Activated CD8-positive, alpha-beta T cell treated with anti-CD3 and anti-CD28 coated beads for 36 hours (primary cell): Measurements from ENCODE around the gene BFSP1. TPM values are rescaled to one million over a fixed set of nuclear protein-coding genes. Genes with fewer than 3 reads are reported as not detected.
A peak's percentile ranks its signal among the peaks of the same experiment; 100 is the strongest.

Experiments
- ATAC-seq: fragments of 200-7000 bp; cut with Tn5 transposase; one replicate; pipeline ENCODE4 v1.10.0; 2021; ENCODE audit warnings: mild to moderate bottlenecking, moderate library complexity
- CTCF ChIA-PET: fragments of 350-600 bp; sonication (Branson Sonifier 250); formaldehyde crosslinking; loops from one replicate; lab custom pipeline; 2021; ENCODE audit warnings: antibody characterized with exemption; lab: Charles Lee
- POLR2A ChIA-PET: fragments of 350-600 bp; sonication (Branson Sonifier 250); formaldehyde crosslinking; loops from one replicate; lab custom pipeline; 2021; ENCODE audit warnings: antibody characterized with exemption; lab: Charles Lee
- DNase-seq: peaks from one replicate; pipeline ENCODE4 v3.0.0-alpha.2; 2020
- H3K27ac Mint-ChIP-seq: one replicate; pipeline ENCODE4 v1.8.0; 2021; ENCODE audit warnings: mild to moderate bottlenecking, mixed read lengths
- H3K27me3 Mint-ChIP-seq: one replicate; pipeline ENCODE4 v1.8.0; 2021; ENCODE audit warnings: mixed read lengths
- H3K36me3 Mint-ChIP-seq: one replicate; pipeline ENCODE4 v1.8.0; 2021; ENCODE audit warnings: low read depth, mixed read lengths
- H3K4me1 Mint-ChIP-seq: one replicate; pipeline ENCODE4 v1.8.0; 2021; ENCODE audit warnings: low read depth, mixed read lengths
- H3K4me3 Mint-ChIP-seq: one replicate; pipeline ENCODE4 v1.8.0; 2021; ENCODE audit warnings: mild to moderate bottlenecking, moderate library complexity, mixed read lengths
- H3K9me3 Mint-ChIP-seq: one replicate; pipeline ENCODE4 v1.8.0; 2021; ENCODE audit warnings: mixed read lengths
- CTCF ChIP-seq: fragments of 200-600 bp; IDR thresholded peaks from one replicate; pipeline ENCODE4 v1.8.0; 2022; ENCODE audit warnings: antibody characterized with exemption, mild to moderate bottlenecking
- intact Hi-C: fragments of 100-400 bp; cut with micrococcal nuclease; formaldehyde crosslinking; loops from one replicate; pipeline ENCODE4 v1.10.0; 2022
- total RNA-seq, 2 experiments: library from RNA; stranded (reverse); gene quantifications; one replicate each; pipeline ENCODE4 v1.2.3, GENCODE V29; 2021

The BFSP1 gene
- total RNA-seq, 2 experiments from 2014 or later, result 0.18 TPM

GRCh38 chr20:17505636-17506517 is 25.3 kb downstream of the BFSP1 start:
- Mint-ChIP-seq H3K27ac (peak overlapping the region; percentile 85), H3K4me3 (peak overlapping the region; percentile 78), H3K27me3 (peaks cover 3% of the 10 kb centered on the region), H3K9me3 (no peaks in the 10 kb centered on the region), H3K36me3 (no peaks in the 10 kb centered on the region), H3K4me1 (peaks cover 38% of the 10 kb centered on the region)
- DNase-seq, result peak; percentile 92
- intact Hi-C loops, result loop anchor here (5.0 to 10.0 kb wide), 3 partner anchors 106 to 489 kb away; no protein-coding TSS in a partner anchor
- CTCF ChIA-PET, result interaction anchor here (0.6 to 3.3 kb wide), 41 partner anchors 8 to 785 kb away, joined by 3 to 32 read pairs (median 4); partner anchors contain the start of genes BFSP1, DSTN and RRBP1
- ATAC-seq, result peak; percentile 75
- TF ChIP-seq CTCF, result no peak
- POLR2A ChIA-PET, result interaction anchor here (0.7 to 1.3 kb wide), 4 partner anchors 8 to 632 kb away, joined by 3 to 5 read pairs (median 4); partner anchors contain the start of genes KAT14, PET117 and RRBP1

GRCh38 chr20:17504898-17505635 is 26.1 kb downstream of the BFSP1 start:
- intact Hi-C loops, result loop anchor here (5.0 to 10.0 kb wide), 3 partner anchors 107 to 490 kb away; no protein-coding TSS in a partner anchor
- TF ChIP-seq CTCF, result peak; percentile 74
- peaks cover 3% of the 10 kb centered on the region for H3K27me3 Mint-ChIP-seq
- DNase-seq (no peak), ATAC-seq (peak; percentile 63)
- no peaks in the 10 kb centered on the region for H3K9me3 Mint-ChIP-seq
- CTCF ChIA-PET, result interaction anchor here (0.6 to 3.3 kb wide), 45 partner anchors 8 to 786 kb away, joined by 3 to 32 read pairs (median 4); partner anchors contain the start of genes BFSP1, DSTN and RRBP1
- H3K4me3 Mint-ChIP-seq, result peak overlapping the region; percentile 78
- POLR2A ChIA-PET, result interaction anchor here (0.6 to 1.3 kb wide), 5 partner anchors 9 to 177 kb away, joined by 3 to 5 read pairs (median 4); partner anchors contain the start of gene RRBP1
- peak overlapping the region; percentile 85 for H3K27ac Mint-ChIP-seq
- no peaks in the 10 kb centered on the region for H3K36me3 Mint-ChIP-seq
- peaks cover 37% of the 10 kb centered on the region for H3K4me1 Mint-ChIP-seq

- peaks cover 37% of the 10 kb centered on the region for H3K4me1 Mint-ChIP-seq
- peaks cover 3% of the 10 kb centered on the region for H3K27me3 Mint-ChIP-seq
- H3K36me3 Mint-ChIP-seq, result no peaks in the 10 kb centered on the region
- intact Hi-C loops, result loop anchor here (10.0 kb wide), 1 partner anchor 491 kb away; no protein-coding TSS in a partner anchor
- no peak overlapping the region for H3K4me3 Mint-ChIP-seq
- ChIA-PET POLR2A (interaction anchor here (0.6 to 1.3 kb wide), 4 partner anchors 26 to 178 kb away, joined by 3 to 5 read pairs (median 4); partner anchors contain the start of gene RRBP1), CTCF (interaction anchor here (0.6 to 3.3 kb wide), 34 partner anchors 10 to 931 kb away, joined by 3 to 32 read pairs (median 4); partner anchors contain the start of genes BFSP1, DSTN, KIF16B and RRBP1)
- no peaks in the 10 kb centered on the region for H3K9me3 Mint-ChIP-seq
- H3K27ac Mint-ChIP-seq, result peak overlapping the region; percentile 85
- DNase-seq (no peak), ATAC-seq (peak; percentile 6)
- TF ChIP-seq CTCF, result no peak
These were observed 26.9 kb downstream of the BFSP1 start for GRCh38 chr20:17504066-17504897.

GRCh38 chr20:17503301-17504065 is 27.7 kb downstream of the BFSP1 start:
- ATAC-seq (no peak), DNase-seq (no peak)
- Mint-ChIP-seq H3K4me1 (peaks cover 37% of the 10 kb centered on the region), H3K36me3 (no peaks in the 10 kb centered on the region), H3K9me3 (no peaks in the 10 kb centered on the region), H3K4me3 (no peak overlapping the region), H3K27me3 (peaks cover 3% of the 10 kb centered on the region), H3K27ac (no peak overlapping the region)
- ChIA-PET POLR2A (interaction anchor here (0.6 to 1.0 kb wide), 2 partner anchors 27 to 54 kb away, joined by 3 to 4 read pairs; no protein-coding TSS in a partner anchor), CTCF (interaction anchor here (0.8 to 3.3 kb wide), 9 partner anchors 9 to 930 kb away, joined by 3 to 32 read pairs (median 4); partner anchors contain the start of gene KIF16B)
- TF ChIP-seq CTCF, result no peak
- intact Hi-C loops, result loop anchor here (10.0 kb wide), 1 partner anchor 491 kb away; no protein-coding TSS in a partner anchor
